G401 (cell line): ENCODE results near the gene RUSC2. TPM values are rescaled to one million over a fixed set of nuclear protein-coding genes. Genes with fewer than 3 reads are reported as not detected.

ENCODE experiments used
- DNase-seq: peaks from one replicate; pipeline ENCODE4 v3.0.0-alpha.2; 2015; ENCODE audit warnings: low spot score
- in situ Hi-C: cut with HindIII; loops from 2 replicates; pipeline ENCODE4 v1.10.0; 2016; ENCODE audit warnings: low sequenced_read_pairs, mixed read lengths
- total RNA-seq: library from RNA; depleted of rRNA; stranded (reverse); fragments of >200 nt; shearing (Covaris generic); gene quantifications from 2 replicates; pipeline ENCODE4 v1.2.3, GENCODE V29; 2014; rRNA removed

The RUSC2 gene
- 18.6 and 19.1 TPM in 2 replicates for total RNA-seq

- peak; percentile 83 for DNase-seq
- in situ Hi-C loops, result no loop called here
Measured at GRCh38 chr9:35489313-35490154, at the start of gene RUSC2. RUSC2 (plus strand) TSS chr9:35490111; CDS start chr9:35546522, 56,411 bp downstream.

GRCh38 chr9:35446012-35446411 lies 43.9 kb upstream of the RUSC2 start:
- in situ Hi-C loops, result no loop called here
- DNase-seq, result no peak

- in situ Hi-C loops, result no loop called here
- no peak for DNase-seq
Measured at GRCh38 chr9:35448496-35448895, 41.4 kb upstream of the RUSC2 start.

- in situ Hi-C loops, result no loop called here
- no peak for DNase-seq
Measured at GRCh38 chr9:35452481-35452880, 37.4 kb upstream of the RUSC2 start.

GRCh38 chr9:35453786-35454185 lies 36.1 kb upstream of the RUSC2 start:
- in situ Hi-C loops, result no loop called here
- no peak for DNase-seq

- DNase-seq, result no peak
- in situ Hi-C loops, result no loop called here
Measured at GRCh38 chr9:35464141-35465025, 25.5 kb upstream of the RUSC2 start.

- no peak for DNase-seq
- in situ Hi-C loops, result no loop called here
Measured at GRCh38 chr9:35470340-35470739, 19.6 kb upstream of the RUSC2 start.

GRCh38 chr9:35470894-35471293 lies 19.0 kb upstream of the RUSC2 start:
- DNase-seq, result no peak

GRCh38 chr9:35476596-35476995 lies 13.3 kb upstream of the RUSC2 start:
- DNase-seq, result no peak
- in situ Hi-C loops, result loop anchor here (5.0 kb wide), 1 partner anchor 76 kb away; no protein-coding TSS in a partner anchor

More at GRCh38 chr9:35470894-35471293, 19.0 kb upstream of the RUSC2 start:
- in situ Hi-C loops, result no loop called here

GRCh38 chr9:35477211-35477855 lies 12.6 kb upstream of the RUSC2 start:
- in situ Hi-C loops, result loop anchor here (5.0 kb wide), 1 partner anchor 75 kb away; no protein-coding TSS in a partner anchor
- peak; percentile 82 for DNase-seq

- in situ Hi-C loops, result loop anchor here (5.0 kb wide), 1 partner anchor 73 kb away; no protein-coding TSS in a partner anchor
Measured at GRCh38 chr9:35478871-35479270, 11.0 kb upstream of the RUSC2 start.

GRCh38 chr9:35481347-35481975 lies 8.4 kb upstream of the RUSC2 start:
- in situ Hi-C loops, result no loop called here
- peak; percentile 43 for DNase-seq

More at GRCh38 chr9:35478871-35479270, 11.0 kb upstream of the RUSC2 start:
- DNase-seq, result no peak

GRCh38 chr9:35482071-35482470 lies 7.8 kb upstream of the RUSC2 start:
- in situ Hi-C loops, result no loop called here
- no peak for DNase-seq

- no peak for DNase-seq
- in situ Hi-C loops, result no loop called here
Measured at GRCh38 chr9:35484406-35484805, 5.5 kb upstream of the RUSC2 start.

- DNase-seq, result no peak
- in situ Hi-C loops, result no loop called here
Measured at GRCh38 chr9:35487081-35487480, 2.8 kb upstream of the RUSC2 start.

GRCh38 chr9:35488021-35488420 lies 1.9 kb upstream of the RUSC2 start:
- no peak for DNase-seq
- in situ Hi-C loops, result no loop called here

- in situ Hi-C loops, result no loop called here
- DNase-seq, result no peak
Measured at GRCh38 chr9:35488566-35489312, 1.2 kb upstream of the RUSC2 start.
